Tibial nerve (tissue), 4 donors: ENCODE data around the gene ALDOB. TPM values are rescaled to one million over a fixed set of nuclear protein-coding genes. Genes with fewer than 3 reads are reported as not detected.

Source experiments
- DNase-seq, 2 donors: peaks; one replicate each; pipeline ENCODE4 v3.0.0-alpha.2; 2019; ENCODE audit warnings: low spot score in 2 of 2
- H3K27ac ChIP-seq, 4 donors: fragments of 200-600 bp; sonication (generic) in 3 of 4; one replicate each; pipeline ENCODE4 v1.5.1; 2017 to 2019; ENCODE audit warnings: mild to moderate bottlenecking in 1 of 4
- H3K27me3 ChIP-seq, 2 donors: fragments of 200-600 bp; sonication (generic) in 1 of 2; one replicate each; pipeline versions ENCODE4 v1.5.1 to v1.6.0; 2017 to 2019
- H3K36me3 ChIP-seq, 3 donors: fragments of 200-600 bp; sonication (generic); one replicate each; pipeline ENCODE4 v1.5.1; 2018 to 2019
- H3K4me1 ChIP-seq, 4 donors: fragments of 200-600 bp; sonication (generic) in 3 of 4; one replicate each; pipeline ENCODE4 v1.5.1; 2017 to 2019
- H3K4me3 ChIP-seq, 4 donors: fragments of 200-600 bp; sonication (generic) in 3 of 4; one replicate each; pipeline ENCODE4 v1.5.1; 2017 to 2019; ENCODE audit warnings: mild to moderate bottlenecking in 1 of 4, moderate library complexity in 1 of 4
- H3K9me3 ChIP-seq, 4 donors: fragments of 200-600 bp; sonication (generic) in 3 of 4; one replicate each; pipeline ENCODE4 v1.5.1; 2017 to 2019
- EP300 ChIP-seq, 2 donors: sonication (generic); formaldehyde crosslinking; IDR thresholded peaks; one replicate each; pipeline ENCODE4 v1.6.1; 2017; ENCODE audit warnings: antibody characterized with exemption in 2 of 2, mild to moderate bottlenecking in 1 of 2
- POLR2A ChIP-seq, 2 donors: fragments of 450-650 bp; IDR thresholded peaks; one replicate each; pipeline ENCODE4 v1.6.1; 2017; ENCODE audit warnings: antibody characterized with exemption in 2 of 2, mild to moderate bottlenecking in 2 of 2, moderate library complexity in 2 of 2
- WGBS, 2 donors: methylation state at CpG; one replicate each; pipeline ENCODE4 v1.1.5; 2018; 5-methylcytosine and 5-hydroxymethylcytosine counted together
- total RNA-seq, 4 donors: library from RNA; depleted of rRNA; stranded (reverse); fragments of >200 nt; gene quantifications; one replicate each; pipeline ENCODE4 v1.1.0, GENCODE V29; 2016
- TF ChIP-seq, protein P1 (sequence below), 5 experiments: fragments of 200-600 bp in 3 of 5; fragments of 450-650 bp in 2 of 5; sonication (generic) in 3 of 5; IDR thresholded peaks; one replicate each; pipeline ENCODE4 v1.5.1; 2016 to 2019; ENCODE audit warnings: antibody characterized with exemption in 5 of 5, mild to moderate bottlenecking in 3 of 5, moderate library complexity in 2 of 5

The ALDOB gene
- total RNA-seq, 4 donors from 2014 or later = not detected

GRCh38 chr9:101451498-101451897 lies 15.9 kb upstream of the ALDOB start:
- Histone ChIP-seq H3K9me3 (no peaks in the 10 kb centered on the region), H3K4me1 (peaks cover 0 to 8% (median 1%) of the 10 kb centered on the region in 4 donors), H3K36me3 (no peaks in the 10 kb centered on the region), H3K27ac (no peak overlapping the region), H3K4me3 (no peak overlapping the region), H3K27me3 (no peaks in the 10 kb centered on the region)
- no peak for TF ChIP-seq POLR2A (IDR thresholded peaks at IDR 0.05)
- TF ChIP-seq, protein P1, sequence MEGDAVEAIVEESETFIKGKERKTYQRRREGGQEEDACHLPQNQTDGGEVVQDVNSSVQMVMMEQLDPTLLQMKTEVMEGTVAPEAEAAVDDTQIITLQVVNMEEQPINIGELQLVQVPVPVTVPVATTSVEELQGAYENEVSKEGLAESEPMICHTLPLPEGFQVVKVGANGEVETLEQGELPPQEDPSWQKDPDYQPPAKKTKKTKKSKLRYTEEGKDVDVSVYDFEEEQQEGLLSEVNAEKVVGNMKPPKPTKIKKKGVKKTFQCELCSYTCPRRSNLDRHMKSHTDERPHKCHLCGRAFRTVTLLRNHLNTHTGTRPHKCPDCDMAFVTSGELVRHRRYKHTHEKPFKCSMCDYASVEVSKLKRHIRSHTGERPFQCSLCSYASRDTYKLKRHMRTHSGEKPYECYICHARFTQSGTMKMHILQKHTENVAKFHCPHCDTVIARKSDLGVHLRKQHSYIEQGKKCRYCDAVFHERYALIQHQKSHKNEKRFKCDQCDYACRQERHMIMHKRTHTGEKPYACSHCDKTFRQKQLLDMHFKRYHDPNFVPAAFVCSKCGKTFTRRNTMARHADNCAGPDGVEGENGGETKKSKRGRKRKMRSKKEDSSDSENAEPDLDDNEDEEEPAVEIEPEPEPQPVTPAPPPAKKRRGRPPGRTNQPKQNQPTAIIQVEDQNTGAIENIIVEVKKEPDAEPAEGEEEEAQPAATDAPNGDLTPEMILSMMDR (IDR thresholded peaks at IDR 0.05) = no peak
- no peak for TF ChIP-seq EP300 (IDR thresholded peaks at IDR 0.05)
- 94% methylated on average over 4 of the region's 4 CpGs for WGBS, 2 donors
- no peak for DNase-seq

DNA sequence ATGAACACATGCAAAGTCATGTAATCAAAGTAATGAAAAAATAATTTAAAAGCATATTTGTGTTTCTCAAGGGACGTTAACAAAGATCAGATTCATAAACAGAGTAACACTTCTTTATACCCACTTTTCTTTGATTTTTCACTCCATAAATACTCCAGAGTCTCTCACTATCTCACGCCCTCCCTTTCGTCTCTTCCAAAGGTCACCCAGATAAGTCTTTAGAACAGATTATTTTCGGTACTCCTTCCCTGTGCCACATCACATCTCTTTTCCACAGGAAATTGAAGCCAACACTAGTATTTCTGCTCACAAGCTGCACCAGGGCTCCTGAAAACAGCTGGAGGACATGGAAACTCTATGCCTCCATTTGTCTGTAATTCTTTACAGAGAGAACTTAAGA lies 15.4 kb upstream of the ALDOB start:
- Histone ChIP-seq H3K4me3 (no peak overlapping the region), H3K9me3 (no peaks in the 10 kb centered on the region), H3K27me3 (no peaks in the 10 kb centered on the region), H3K36me3 (no peaks in the 10 kb centered on the region), H3K4me1 (peaks cover 0 to 8% (median 1%) of the 10 kb centered on the region in 4 donors), H3K27ac (no peak overlapping the region)
- TF ChIP-seq, protein P1 (IDR thresholded peaks at IDR 0.05) = no peak
- no peak for TF ChIP-seq EP300 (IDR thresholded peaks at IDR 0.05)
- no peak for DNase-seq
- WGBS, 2 donors = 56 to 61% methylated on average over 4 of the region's 4 CpGs

DNA sequence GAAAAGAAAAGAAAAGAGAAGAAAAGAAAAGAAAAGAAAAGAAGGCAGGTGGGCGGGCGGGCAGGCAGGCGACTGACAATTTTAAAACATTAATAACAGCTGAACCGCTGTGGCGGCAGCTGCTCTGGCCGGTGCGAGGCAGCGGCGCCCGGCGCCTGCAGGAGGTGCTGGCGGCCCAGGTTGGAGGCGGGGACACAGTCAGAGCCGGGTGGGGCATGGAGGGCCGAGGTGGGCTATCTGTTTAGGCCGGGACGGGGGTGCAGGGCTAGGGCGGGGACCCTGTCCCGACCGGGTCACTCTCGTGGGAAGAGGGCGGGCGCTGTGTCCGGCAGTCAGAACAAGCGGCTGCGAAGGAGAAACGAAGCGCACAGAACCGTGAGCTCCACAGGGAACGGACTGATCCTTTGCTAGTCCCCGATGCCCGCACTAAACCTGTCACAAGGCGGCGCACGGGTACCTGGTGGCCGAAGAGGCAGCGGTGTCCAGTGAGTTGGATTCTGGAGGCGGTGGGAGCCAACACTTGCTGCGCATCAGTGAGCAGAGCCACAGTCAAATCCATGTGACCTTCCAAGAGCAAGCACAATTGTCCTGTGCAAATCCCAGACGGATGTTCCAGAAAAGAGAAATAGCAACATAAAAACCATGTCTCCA lies 13.6 kb upstream of the ALDOB start:
- 1 to 3% methylated on average over 33 to 37 of the region's 40 CpGs for WGBS, 2 donors
- peak overlapping the region in 2 of 4 donors; percentile 44 to 73 for H3K27ac ChIP-seq
- peaks cover 0 to 8% (median 1%) of the 10 kb centered on the region in 4 donors for H3K4me1 ChIP-seq
- H3K36me3 ChIP-seq = no peaks in the 10 kb centered on the region
- TF ChIP-seq EP300 (IDR thresholded peaks at IDR 0.05) (no peak), POLR2A (IDR thresholded peaks at IDR 0.05) (no peak)
- TF ChIP-seq, protein P1 (IDR thresholded peaks at IDR 0.05) = peak; percentile 56 to 70 (median 62)
- DNase-seq = peak; percentile 19 to 33
- no peaks in the 10 kb centered on the region for H3K9me3 ChIP-seq
- H3K27me3 ChIP-seq = no peaks in the 10 kb centered on the region
- H3K4me3 ChIP-seq = peak overlapping the region; percentile 30 to 69 (median 54)

- H3K9me3 ChIP-seq = no peaks in the 10 kb centered on the region
- DNase-seq = no peak
- H3K36me3 ChIP-seq = no peaks in the 10 kb centered on the region
- H3K27me3 ChIP-seq = no peaks in the 10 kb centered on the region
- WGBS, 2 donors = 62 to 71% methylated on average over 4 of the region's 4 CpGs
- peak overlapping the region in 1 of 4 donors; percentile 73 for H3K27ac ChIP-seq
- H3K4me1 ChIP-seq = peaks cover 0 to 8% (median 2%) of the 10 kb centered on the region in 4 donors
- no peak for TF ChIP-seq POLR2A (IDR thresholded peaks at IDR 0.05)
- no peak for TF ChIP-seq EP300 (IDR thresholded peaks at IDR 0.05)
- TF ChIP-seq, protein P1 (IDR thresholded peaks at IDR 0.05) = no peak
- H3K4me3 ChIP-seq = peak overlapping the region in 3 of 4 donors; percentile 30 to 57 (median 51)
Measured at GRCh38 chr9:101448680-101449070, 13.1 kb upstream of the ALDOB start.

DNA sequence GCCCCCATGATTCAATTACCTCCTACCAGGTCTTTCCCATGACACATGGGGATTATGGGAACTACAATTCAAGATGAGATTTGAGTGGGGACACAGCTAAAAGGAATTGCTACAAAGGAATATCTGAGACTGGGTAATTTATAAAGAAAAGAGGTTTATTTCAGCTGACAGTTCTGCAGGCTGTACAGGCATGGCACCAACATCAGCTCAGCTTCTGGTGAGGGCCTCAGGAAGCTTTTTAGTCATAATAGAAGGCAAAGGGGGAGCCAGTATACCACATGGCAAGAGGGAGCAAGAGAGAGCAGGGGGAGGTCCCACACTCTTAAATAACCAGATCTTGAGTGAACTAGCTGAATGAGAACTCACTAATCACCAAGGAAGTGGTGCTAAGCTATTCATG lies 11.2 kb upstream of the ALDOB start:
- Histone ChIP-seq H3K9me3 (no peaks in the 10 kb centered on the region), H3K27ac (no peak overlapping the region), H3K4me3 (no peak overlapping the region), H3K27me3 (no peaks in the 10 kb centered on the region), H3K4me1 (peaks cover 0 to 8% (median 3%) of the 10 kb centered on the region in 4 donors), H3K36me3 (no peaks in the 10 kb centered on the region)
- TF ChIP-seq, protein P1 (IDR thresholded peaks at IDR 0.05) = no peak
- TF ChIP-seq POLR2A (IDR thresholded peaks at IDR 0.05) (no peak), EP300 (IDR thresholded peaks at IDR 0.05) (no peak)
- DNase-seq = no peak
